Suprapubic skin (tissue), 4 donors: ENCODE results near the gene CCNE1. TPM values are rescaled to one million over a fixed set of nuclear protein-coding genes. Genes with fewer than 3 reads are reported as not detected.

Experiments used
- DNase-seq, 2 donors: peaks; one replicate each; pipeline ENCODE4 v3.0.0-alpha.2; 2019; ENCODE audit warnings: low spot score in 2 of 2
- H3K27ac ChIP-seq: fragments of 200-600 bp; sonication (generic); one replicate; pipeline ENCODE4 v1.5.1; 2019
- H3K27me3 ChIP-seq: fragments of 200-600 bp; sonication (generic); one replicate; pipeline ENCODE4 v1.5.1; 2019
- H3K36me3 ChIP-seq: fragments of 200-600 bp; sonication (generic); one replicate; pipeline ENCODE4 v1.5.1; 2019
- H3K4me1 ChIP-seq: fragments of 200-600 bp; sonication (generic); one replicate; pipeline ENCODE4 v1.5.1; 2019
- H3K4me3 ChIP-seq: fragments of 200-600 bp; sonication (generic); one replicate; pipeline ENCODE4 v1.5.1; 2019; ENCODE audit warnings: mild to moderate bottlenecking
- H3K9me3 ChIP-seq: fragments of 200-600 bp; sonication (generic); one replicate; pipeline ENCODE4 v1.5.1; 2019
- EP300 ChIP-seq: sonication (generic); formaldehyde crosslinking; IDR thresholded peaks from one replicate; pipeline ENCODE4 v1.6.1; 2017; ENCODE audit warnings: antibody characterized with exemption
- POLR2A ChIP-seq, 2 donors: fragments of 450-650 bp; IDR thresholded peaks; one replicate each; pipeline ENCODE4 v1.6.1; 2017; ENCODE audit warnings: antibody characterized with exemption in 2 of 2, mild to moderate bottlenecking in 2 of 2, moderate library complexity in 2 of 2
- POLR2AphosphoS5 ChIP-seq, 3 donors: sonication (generic); formaldehyde crosslinking; IDR thresholded peaks; one replicate each; pipeline ENCODE4 v1.6.1; 2017; ENCODE audit warnings: antibody characterized with exemption in 3 of 3
- WGBS: methylation state at CpG from one replicate; pipeline ENCODE4 v1.1.5; 2018; 5-methylcytosine and 5-hydroxymethylcytosine counted together
- total RNA-seq, 4 donors: library from RNA; depleted of rRNA; stranded (reverse); fragments of >200 nt; gene quantifications; one replicate each; pipeline ENCODE4 v1.1.0, GENCODE V29; 2016
- TF ChIP-seq, protein P1 (sequence below), 2 donors: fragments of 200-600 bp in 1 of 2; fragments of 450-650 bp in 1 of 2; sonication (generic) in 1 of 2; IDR thresholded peaks; one replicate each; pipeline ENCODE4 v1.5.1; 2016 to 2019; ENCODE audit warnings: antibody characterized with exemption in 2 of 2, mild to moderate bottlenecking in 1 of 2, moderate library complexity in 1 of 2

CCNE1 gene
- total RNA-seq, 4 donors from 2014 or later, result 2.5 to 11.0 (median 6.0) TPM

DNA sequence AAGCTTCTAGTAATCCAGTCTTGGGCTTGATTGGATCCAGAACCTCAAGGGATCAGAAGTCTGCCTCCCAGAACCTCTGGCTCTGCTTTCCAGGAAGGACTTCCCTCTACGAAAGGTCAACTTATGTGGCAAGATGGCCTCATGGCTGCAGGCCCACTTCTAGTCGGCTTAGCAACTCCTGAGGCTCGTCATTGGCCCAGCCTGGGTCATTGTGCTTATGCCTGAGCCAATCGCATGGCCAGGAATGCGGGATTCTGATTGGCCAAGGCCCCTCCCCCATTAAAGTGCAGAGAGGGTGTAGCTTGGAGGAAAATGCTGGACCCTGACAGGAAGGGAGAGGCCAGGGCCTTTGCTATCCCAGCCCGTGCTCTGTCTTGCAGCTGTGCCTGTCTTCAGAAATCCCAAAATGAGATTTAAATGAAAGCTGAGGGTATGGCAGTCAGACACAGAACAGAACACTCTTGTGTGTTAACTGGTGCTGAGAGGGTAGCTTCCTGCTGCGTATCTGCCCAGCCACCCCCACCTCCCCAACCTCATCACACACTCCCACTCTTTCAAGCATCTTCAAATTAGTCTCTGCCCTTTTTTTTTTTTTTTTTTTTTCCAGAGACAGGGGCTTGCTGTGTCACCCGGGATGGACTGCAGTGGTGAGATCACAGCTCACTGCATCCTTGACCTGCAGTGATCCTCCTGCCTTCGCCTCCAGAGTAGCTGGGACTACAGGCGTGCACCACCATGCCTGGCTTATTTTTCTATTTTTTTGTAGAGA, 5.5 kb upstream of the CCNE1 start:
- Histone ChIP-seq H3K4me1 (peaks cover 22% of the 10 kb centered on the region), H3K27ac (no peak overlapping the region), H3K27me3 (no peaks in the 10 kb centered on the region), H3K9me3 (no peaks in the 10 kb centered on the region), H3K36me3 (no peaks in the 10 kb centered on the region), H3K4me3 (no peak overlapping the region)
- TF ChIP-seq, protein P1, sequence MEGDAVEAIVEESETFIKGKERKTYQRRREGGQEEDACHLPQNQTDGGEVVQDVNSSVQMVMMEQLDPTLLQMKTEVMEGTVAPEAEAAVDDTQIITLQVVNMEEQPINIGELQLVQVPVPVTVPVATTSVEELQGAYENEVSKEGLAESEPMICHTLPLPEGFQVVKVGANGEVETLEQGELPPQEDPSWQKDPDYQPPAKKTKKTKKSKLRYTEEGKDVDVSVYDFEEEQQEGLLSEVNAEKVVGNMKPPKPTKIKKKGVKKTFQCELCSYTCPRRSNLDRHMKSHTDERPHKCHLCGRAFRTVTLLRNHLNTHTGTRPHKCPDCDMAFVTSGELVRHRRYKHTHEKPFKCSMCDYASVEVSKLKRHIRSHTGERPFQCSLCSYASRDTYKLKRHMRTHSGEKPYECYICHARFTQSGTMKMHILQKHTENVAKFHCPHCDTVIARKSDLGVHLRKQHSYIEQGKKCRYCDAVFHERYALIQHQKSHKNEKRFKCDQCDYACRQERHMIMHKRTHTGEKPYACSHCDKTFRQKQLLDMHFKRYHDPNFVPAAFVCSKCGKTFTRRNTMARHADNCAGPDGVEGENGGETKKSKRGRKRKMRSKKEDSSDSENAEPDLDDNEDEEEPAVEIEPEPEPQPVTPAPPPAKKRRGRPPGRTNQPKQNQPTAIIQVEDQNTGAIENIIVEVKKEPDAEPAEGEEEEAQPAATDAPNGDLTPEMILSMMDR (IDR thresholded peaks at IDR 0.05), result no peak
- TF ChIP-seq POLR2AphosphoS5 (IDR thresholded peaks at IDR 0.05) (no peak), POLR2A (IDR thresholded peaks at IDR 0.05) (no peak), EP300 (no peak)
- DNase-seq, result no peak
- 82% methylated on average over 9 of the region's 10 CpGs for WGBS

DNA sequence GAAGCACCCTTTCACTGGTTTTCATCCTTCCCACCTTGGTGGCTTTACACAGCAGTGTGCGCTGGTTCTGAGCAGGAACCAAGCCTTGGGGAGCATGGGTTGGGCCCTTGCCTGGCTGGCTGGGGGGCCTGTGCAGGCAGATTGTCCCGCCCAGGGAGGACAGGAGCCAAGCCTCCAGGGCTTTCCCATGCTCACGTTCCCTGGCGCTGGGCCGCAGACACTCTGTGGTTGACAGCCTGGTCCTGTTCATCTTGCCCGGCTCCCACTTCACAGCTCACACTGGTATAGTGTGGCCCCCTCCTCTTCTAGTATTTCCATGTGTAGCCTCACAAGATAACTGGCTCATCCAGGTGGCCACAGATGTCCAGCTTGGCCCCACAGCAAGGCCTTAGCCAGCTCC, 4.6 kb upstream of the CCNE1 start:
- Histone ChIP-seq H3K4me3 (no peak overlapping the region), H3K36me3 (no peaks in the 10 kb centered on the region), H3K9me3 (no peaks in the 10 kb centered on the region), H3K27ac (no peak overlapping the region), H3K27me3 (no peaks in the 10 kb centered on the region), H3K4me1 (peaks cover 24% of the 10 kb centered on the region)
- no peak for DNase-seq
- TF ChIP-seq, protein P1 (IDR thresholded peaks at IDR 0.05), result no peak
- TF ChIP-seq POLR2A (IDR thresholded peaks at IDR 0.05) (no peak), POLR2AphosphoS5 (IDR thresholded peaks at IDR 0.05) (no peak), EP300 (no peak)
- whole genome bisulfite sequencing, result 29% methylated on average over 6 of the region's 6 CpGs

DNA sequence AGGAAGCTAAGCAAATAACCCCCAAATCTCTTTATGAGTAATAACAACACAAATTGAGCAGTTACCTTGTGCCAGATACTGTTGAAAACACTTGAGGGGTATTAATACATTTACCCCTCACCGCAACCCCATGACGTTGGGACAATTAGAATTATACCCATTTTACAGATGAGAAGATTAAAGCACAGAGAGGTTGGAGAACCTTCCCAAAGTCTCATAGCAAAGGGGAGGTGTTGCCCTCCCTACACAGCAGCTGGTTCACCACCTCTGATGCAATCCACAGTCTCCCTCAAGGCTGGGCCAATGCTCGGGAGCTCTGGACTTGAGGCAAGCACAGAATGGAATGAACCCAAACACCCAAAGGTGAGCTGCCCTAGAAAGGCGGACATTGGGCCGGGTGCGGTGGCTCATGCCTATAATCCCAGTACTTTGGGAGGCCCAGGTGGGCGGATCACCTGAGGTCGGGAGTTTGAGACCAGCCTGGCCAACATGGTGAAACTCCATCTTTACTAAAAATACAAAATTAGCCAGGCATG, 3.9 kb upstream of the CCNE1 start:
- no peak overlapping the region for H3K4me3 ChIP-seq
- no peak for DNase-seq
- H3K9me3 ChIP-seq, result no peaks in the 10 kb centered on the region
- WGBS, result 91% methylated on average over 8 of the region's 8 CpGs
- H3K4me1 ChIP-seq, result peaks cover 28% of the 10 kb centered on the region
- TF ChIP-seq POLR2A (IDR thresholded peaks at IDR 0.05), result no peak
- H3K27me3 ChIP-seq, result no peaks in the 10 kb centered on the region
- no peaks in the 10 kb centered on the region for H3K36me3 ChIP-seq
- no peak overlapping the region for H3K27ac ChIP-seq

DNA sequence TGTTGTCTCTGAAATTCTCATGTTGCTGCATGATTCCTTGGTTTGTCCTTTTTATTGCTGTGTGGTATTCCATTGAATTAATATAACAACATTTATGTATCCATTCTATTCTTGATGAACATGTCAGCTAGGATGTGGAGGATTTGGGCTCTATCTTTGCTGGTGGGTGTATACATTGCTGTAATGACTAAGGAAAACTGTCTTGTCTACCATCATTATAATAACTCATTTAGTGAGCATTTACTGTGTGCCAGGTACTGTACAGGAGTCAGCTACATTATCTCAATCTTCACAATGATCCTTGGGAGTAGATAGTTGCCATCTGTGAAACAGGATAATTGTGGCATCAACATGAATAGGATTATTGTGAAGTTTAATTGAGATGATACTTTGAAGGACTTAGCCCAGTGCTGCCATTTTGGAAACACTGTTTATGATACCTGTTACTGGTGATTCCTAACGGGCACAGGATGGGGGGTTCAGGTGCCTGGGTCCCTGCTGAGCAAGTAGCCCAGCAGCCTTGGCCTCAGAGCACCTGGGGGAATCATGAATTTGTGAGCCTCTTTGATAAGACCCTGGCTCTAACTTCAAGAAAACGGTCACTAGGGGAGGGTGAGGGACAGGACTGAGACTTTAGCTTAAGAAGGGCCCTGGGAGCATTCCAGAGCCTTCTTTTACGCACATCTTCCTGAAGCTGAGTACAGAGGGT, 1.8 kb upstream of the CCNE1 start:
- 94% methylated on average over 3 of the region's 3 CpGs for WGBS
- Histone ChIP-seq H3K27ac (no peak overlapping the region), H3K36me3 (no peaks in the 10 kb centered on the region), H3K4me3 (no peak overlapping the region), H3K9me3 (no peaks in the 10 kb centered on the region), H3K27me3 (no peaks in the 10 kb centered on the region), H3K4me1 (peaks cover 28% of the 10 kb centered on the region)
- DNase-seq, result no peak
- TF ChIP-seq POLR2AphosphoS5 (IDR thresholded peaks at IDR 0.05) (no peak), POLR2A (IDR thresholded peaks at IDR 0.05) (no peak), EP300 (no peak)
- TF ChIP-seq, protein P1 (IDR thresholded peaks at IDR 0.05), result no peak

DNA sequence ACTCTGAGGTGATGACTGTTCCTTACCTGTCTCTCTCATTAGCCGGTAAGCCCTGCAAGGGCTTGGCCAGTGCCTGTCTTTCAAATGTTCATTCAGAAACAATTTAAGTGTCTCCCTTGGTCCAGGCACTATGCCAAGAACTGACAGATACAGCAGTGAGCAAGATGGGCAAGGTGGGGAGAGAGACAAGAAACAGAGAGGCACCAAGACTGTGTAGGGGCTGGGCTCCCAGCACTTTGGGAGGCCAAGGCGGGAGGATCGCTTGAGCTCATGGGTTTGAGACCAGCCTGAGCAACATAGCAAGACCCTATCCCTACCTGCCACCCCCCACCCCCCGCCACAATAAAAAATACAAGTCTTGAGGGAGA, 1.3 kb upstream of the CCNE1 start:
- Histone ChIP-seq H3K4me1 (peaks cover 26% of the 10 kb centered on the region), H3K27ac (no peak overlapping the region), H3K27me3 (no peaks in the 10 kb centered on the region), H3K4me3 (no peak overlapping the region), H3K9me3 (no peaks in the 10 kb centered on the region), H3K36me3 (no peaks in the 10 kb centered on the region)
- no peak for DNase-seq
- WGBS, result 83% methylated on average over 4 of the region's 4 CpGs
- TF ChIP-seq POLR2A (IDR thresholded peaks at IDR 0.05) (no peak), POLR2AphosphoS5 (IDR thresholded peaks at IDR 0.05) (no peak), EP300 (no peak)
- TF ChIP-seq, protein P1 (IDR thresholded peaks at IDR 0.05), result no peak
